Raji (cell line): ENCODE measurements around the gene PDE12.

Experiments
- POLR2A ChIP-seq: IDR thresholded peaks from 2 replicates; pipeline ENCODE4 v1.6.1; 2011; ENCODE audit warnings: low read depth, low read length, control low read depth; ENCODE audit not compliant: insufficient read depth

Gene PDE12

DNA sequence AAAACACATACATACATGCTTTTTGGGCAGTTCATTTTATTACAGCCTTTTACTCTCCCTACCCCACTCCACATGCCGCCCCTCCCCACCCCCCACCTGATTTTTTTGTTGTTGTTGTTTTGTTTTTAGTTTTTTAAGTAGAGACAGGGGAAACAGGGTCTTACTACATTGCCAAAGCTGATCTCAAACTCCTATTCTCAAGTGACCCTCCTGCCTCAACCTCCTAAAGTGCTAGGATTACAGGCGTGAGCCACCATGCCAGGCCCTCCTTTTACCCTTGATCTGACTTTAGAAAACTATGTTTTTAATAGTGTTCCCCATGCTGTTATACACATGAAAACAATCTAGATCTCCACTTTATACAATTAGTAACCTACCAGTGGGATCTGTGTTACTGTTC, 14.8 kb downstream of the PDE12 start:
- no peak for TF ChIP-seq POLR2A

DNA sequence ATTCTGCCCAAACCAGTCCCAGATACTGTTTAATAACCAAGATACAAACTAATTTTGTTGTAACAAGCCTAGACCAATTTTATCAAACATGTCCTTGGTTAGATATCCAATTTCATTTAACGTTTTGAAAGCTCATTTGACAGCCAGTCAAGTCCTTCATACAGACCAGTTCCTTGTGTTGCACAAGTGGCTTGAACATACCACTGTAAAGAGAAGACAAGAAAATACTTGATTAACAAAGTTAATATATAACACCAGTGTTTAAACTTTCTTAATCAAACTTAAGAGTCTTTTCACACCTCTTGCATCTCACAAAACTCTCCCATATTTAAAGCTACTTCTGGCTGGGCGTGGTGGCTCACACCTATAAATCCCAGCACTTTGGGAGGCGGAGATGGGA, 16.0 kb downstream of the PDE12 start:
- no peak for TF ChIP-seq POLR2A

DNA sequence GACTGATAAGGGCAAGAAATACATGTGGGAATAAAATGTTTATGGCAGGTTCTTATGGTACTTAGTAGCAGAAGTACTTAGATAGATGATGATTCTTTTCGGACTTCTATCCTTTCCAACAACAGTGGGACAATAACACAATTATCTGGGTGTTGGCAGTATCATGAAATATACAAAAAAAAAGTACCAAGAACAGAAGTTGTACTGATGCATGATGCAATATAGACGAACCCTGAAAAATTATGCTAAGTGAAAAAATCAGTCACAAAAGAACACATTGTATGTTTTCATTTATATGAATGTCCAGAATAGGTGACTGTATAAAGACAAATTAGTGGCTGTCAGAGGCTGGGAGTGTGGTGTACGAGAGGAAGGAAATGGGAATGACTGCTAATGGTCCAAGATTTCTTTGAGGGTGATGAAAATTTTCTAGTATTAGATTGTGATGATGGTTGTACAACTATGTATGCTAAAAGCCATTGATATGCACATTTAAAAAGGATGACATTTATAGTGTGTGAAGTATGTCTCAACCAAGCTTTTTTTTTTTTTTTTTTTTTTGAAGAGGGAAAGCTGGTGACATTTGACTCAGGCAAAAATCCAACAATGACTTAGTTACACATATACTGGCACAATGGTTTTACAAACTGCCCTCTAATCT, 20.0 kb downstream of the PDE12 start:
- no peak for TF ChIP-seq POLR2A

DNA sequence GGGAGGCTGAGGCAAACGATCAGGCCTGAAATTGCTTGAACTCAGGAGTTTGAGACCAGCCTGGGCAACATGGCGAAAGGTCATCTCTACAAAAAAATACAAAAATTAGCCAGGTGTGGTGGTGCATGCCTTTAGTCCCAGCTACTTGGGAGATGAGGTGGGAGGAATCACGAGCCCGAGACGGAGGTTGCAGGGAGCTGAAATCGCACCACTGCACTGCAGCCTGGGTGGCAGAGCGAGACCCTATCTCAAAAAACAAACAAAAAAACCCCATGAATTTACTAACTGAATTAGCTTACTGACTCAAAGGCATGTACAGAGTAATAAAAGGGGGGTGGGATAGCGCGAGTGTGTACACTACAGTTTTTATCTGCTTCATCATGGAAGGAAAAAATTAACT, 21.7 kb downstream of the PDE12 start:
- no peak for TF ChIP-seq POLR2A

DNA sequence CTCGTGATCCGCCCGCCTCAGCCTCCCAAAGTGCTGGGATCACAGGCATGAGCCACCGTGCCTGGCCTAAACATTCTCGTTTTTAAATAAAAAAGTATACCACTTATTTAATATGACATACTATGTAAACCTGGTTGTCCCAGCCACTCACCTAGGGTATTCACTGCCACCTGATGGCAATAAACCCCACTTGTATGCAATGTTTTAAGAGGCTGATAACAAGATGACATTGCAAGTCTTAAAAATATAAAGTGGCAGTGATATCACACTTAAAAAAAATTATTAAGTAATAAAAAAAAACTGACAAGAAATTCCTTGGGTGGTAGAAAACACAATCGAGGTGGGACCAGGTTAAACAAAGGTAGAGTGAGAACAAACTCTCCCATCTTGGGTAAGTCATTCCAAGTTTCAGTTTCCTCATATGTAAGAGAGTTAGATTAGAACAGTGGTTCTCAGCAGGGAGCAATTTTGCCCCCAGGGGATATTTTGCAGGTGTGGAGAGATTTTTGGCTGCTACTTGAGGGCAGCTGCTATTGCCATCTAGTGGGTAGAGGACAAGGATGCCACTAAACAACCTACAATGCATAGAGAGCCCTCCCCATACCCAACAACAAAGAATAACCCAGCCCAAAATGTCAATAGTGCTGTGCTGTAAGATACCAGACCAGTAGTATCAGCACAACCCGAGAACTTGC, 26.5 kb downstream of the PDE12 start:
- TF ChIP-seq POLR2A = no peak

DNA sequence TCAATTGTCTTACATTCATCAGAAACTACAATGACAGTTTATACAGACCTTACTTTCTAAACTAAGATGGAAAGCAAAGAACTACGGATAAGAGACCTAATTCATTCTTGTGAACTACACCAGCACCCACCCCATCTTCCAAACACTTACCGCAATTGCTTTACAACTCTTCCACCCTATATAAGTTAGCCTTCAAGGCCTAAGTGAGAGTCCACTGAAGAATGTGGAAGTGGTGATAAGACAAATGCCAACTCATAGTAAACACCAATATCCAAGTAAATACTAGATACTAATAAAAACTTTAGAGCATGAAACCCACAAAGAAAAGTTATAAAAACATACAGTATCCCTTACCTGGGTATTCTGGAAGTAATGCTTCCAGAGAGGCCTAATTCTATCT, 27.5 kb downstream of the PDE12 start:
- TF ChIP-seq POLR2A = no peak

DNA sequence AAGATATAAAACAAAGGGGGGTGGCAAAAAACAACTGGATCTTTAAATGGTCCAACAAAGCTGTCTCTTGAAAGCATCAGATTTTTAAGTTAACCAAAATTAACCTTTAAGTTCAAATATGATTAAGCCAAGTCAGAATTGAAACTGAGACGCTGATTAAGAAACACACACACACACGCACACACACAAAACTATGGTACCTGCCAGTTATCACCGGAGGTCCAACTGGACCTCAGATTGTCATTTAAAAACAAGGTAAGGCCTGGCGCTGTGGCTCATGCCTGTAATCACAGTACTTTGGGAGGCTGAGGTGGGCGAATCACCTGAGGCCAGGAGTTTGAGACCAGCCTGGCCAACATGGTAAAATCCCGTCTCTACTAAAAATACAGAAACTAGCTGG, 30.7 kb downstream of the PDE12 start:
- TF ChIP-seq POLR2A = no peak

DNA sequence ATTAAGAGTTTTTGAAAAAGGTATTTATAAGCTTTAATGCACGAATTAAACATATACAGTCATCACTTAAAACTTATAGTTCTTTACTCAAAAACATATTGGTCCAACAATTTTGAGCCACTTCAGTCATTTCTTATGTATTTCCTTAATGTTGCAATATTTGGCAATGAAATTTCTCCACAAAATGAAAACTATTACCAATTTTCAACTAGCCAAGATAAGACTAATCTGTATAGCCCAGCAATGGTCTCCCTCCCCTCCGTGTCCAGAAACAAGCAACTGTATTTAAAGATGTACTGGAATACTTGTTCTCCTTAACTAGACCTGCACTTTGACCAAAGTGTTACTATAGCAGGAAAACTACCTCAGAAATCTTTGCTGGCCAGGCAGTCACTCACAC, 31.8 kb downstream of the PDE12 start:
- TF ChIP-seq POLR2A = no peak

DNA sequence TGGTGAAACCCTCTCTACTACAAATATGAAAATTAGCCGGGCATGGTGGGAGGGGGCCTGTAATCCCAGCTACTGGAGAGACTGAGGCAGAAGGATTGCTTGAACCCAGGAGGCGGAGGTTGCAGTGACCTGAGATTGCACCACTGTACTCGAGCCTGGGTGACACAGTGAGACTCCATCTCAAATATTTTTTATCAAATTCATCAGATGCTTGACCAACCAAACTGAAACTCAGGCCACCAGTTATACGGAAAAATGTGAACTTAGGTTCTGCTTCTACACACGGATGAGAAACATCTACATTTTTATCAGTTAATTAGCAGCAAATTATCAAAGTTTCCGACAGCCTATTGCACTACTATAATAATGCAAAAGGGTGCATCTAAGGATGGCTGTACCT, 36.2 kb downstream of the PDE12 start:
- TF ChIP-seq POLR2A = no peak

DNA sequence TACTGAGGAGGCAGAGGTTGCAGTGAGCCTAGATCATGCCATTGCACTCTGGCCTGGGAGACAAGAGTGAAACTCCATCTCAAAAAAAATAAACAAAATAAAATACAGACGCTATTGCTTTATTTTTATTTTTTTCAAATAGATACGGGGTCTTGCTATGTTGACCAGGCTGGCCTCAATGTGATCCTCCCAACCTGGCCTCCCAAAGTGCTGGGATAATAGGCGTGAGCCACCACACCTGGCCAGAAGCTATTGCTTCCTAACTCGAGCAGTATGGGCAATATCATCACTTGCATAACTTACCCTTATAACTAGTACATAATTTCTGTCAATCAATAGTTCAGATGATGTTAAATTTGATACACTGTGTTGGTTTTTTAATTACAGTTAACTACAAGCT, 38.1 kb downstream of the PDE12 start:
- TF ChIP-seq POLR2A = no peak

DNA sequence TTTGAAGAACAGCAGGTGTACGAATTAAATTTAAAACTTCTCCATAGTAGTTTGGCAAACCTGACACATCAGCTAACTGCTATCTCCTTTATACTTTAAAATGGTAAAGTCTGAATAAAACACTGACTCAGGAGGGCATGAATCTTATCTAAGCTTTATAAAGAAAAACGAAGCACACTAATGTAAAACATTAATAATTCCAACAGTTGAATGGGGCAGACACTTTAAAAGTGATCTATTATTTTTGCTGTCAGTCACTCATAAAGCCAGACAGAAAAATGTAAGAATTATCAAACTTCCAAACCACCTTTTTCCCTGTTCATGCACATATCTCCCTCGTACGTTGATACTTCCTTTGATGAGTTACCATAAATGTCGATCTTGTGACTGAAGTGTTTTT, 38.5 kb downstream of the PDE12 start:
- TF ChIP-seq POLR2A = no peak

DNA sequence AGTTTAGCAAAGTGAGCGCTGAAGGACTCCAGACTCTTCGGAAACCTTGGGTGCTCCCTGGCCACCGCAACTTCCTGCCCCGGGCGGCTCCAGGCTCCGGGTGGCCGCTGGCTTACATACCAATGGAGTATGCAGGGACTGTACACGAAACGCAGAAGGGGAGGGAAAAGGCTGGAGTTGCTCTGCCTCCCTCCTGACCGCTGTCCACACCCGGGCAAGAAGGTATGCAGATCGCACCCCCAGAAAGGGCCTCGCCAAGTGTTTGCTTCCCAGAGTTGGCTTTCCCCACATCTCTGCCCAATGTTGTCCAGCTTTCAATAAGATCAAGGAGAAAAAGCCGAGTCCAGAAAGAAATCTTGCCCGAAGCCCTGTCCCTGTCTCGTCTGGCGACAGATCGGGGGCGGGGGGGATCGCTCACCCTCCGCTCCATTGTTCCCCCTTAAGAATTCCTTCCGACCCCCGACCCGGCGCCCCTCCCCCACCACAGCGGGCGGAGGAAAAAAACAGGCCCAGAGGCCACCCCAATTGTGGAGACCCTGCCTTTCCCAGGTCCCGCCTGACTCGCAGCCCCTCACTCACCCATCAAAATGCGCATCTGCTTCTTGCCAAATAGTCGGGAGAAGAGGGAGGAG, 40.5 kb downstream of the PDE12 start:
- no peak for TF ChIP-seq POLR2A

DNA sequence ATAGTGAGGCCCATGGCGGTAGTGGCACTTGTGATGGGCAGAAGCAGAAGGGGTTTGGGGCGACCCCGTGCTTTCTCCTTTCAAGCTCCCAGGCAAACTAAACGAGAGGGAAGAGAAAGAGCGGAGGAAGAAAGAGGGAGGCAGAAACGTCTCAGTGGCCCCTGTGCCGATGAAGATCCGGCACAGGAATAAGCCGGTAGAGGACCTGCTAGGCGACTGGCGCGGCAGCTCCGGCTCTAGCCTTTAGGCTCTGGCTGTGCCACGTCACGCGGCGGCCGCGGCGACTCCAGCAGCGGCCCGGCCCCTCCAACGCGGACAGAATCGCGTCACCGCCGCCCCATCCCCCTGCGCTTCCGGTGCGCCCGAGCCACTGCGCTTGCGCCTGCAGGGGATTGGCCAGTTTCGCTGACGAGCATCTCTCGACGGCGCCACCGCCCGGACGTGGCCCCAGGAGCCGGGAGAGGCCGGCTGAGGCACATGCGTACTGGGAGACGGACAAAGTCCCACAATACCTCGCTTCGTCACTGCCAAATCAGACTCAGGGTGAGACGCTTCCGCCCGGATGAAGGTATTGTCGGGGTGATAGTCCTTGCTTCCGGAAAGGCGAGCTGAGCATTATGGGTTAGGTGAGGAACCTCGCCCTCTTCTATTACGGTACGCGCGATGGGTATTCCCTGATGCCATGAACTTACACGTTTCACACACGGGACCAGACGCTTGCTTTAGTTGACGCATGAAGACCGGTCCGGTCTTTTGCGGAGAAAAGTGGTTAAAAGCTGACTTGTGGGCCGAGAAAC, 41.3 kb downstream of the PDE12 start, which contains the start of gene ARF4:
Gene ARF4 (minus strand): TSS at position 218 of the 797 bp plus-strand sequence. CDS start 204 bp downstream, at position 14.
- peak; percentile 90 for TF ChIP-seq POLR2A

DNA sequence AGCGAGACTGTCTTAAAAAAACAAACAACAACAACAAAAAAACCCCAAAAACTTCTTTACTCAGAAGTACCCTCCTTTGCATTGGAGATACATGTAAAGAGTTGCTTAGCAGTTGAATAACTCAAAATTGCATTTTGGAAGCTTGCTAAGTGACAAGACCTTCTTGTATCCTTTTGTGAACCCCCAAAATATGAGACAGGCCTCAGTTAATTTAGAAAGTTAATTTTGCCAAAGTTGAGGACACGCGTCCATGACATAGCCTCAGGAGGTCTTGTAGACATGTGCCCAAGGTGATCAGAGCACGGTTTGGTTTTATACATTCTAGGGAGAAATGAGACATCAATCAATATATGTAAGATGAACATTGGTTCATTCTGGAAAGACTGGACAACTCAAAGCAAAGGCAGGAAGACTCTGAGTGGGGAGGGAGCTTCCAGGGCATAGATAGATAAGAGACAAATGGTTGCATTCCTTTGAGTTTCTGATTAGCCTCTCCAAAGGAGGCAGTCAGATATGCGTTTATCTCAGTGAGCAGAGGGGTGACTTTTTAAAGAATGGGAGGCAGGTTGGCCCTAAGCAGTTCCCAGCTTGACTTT, 42.8 kb downstream of the PDE12 start:
- no peak for TF ChIP-seq POLR2A

DNA sequence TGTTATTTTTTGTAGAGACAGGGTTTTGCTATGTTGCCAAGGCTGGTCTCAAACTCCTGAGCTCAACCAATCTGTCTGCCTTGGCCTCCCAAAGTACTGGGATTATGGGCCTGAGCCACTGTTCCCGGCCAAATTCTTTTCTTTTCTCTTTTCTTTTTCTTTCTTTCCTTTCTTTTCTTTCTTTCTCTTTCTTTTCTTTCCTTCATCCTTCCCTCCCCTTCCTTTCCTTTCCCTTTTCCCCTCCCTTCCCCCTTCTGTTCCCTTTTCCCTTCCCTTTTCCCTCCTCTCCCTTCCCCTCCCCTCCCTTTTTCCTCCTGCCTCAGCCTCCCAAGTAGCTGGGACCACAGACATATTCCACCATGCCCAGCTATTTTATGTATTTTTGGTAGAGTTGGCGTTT, 44.1 kb downstream of the PDE12 start:
- TF ChIP-seq POLR2A = no peak
